Activated CD8-positive, alpha-beta memory T cell treated with anti-CD3 and anti-CD28 coated beads, Interleukin-2, amount 50 U/mL, for 24 hours (primary cell): ENCODE data around the gene TBX21.

ENCODE experiments used
- DNase-seq: peaks from one replicate; pipeline ENCODE4 v3.0.0-alpha.2; 2020; ENCODE audit errors: extremely low read depth

The TBX21 gene

DNA sequence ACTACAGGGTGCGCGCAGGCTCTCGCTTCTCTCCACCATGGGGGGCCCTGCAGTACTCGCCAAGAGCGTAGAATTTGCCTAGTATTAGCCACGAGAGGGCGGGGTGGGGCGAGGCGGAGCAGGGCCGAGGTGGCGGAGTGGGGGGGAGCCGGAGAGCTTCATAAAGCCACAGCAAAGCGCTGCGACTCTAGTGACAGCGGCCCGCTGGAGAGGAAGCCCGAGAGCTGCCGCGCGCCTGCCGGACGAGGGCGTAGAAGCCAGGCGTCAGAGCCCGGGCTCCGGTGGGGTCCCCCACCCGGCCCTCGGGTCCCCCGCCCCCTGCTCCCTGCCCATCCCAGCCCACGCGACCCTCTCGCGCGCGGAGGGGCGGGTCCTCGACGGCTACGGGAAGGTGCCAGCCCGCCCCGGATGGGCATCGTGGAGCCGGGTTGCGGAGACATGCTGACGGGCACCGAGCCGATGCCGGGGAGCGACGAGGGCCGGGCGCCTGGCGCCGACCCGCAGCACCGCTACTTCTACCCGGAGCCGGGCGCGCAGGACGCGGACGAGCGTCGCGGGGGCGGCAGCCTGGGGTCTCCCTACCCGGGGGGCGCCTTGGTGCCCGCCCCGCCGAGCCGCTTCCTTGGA is at the start of gene TBX21:
Gene TBX21 (plus strand): TSS at position 190 of the 627 bp plus-strand sequence. CDS start 219 bp downstream, at position 409.
- peak; percentile 82 for DNase-seq

GRCh38 chr17:47684025-47684424 is 49.0 kb upstream of the TBX21 start:
- no peak for DNase-seq

GRCh38 chr17:47684535-47685193 is 48.4 kb upstream of the TBX21 start:
- no peak for DNase-seq

GRCh38 chr17:47685556-47686275 is 47.3 kb upstream of the TBX21 start:
- DNase-seq = no peak

DNA sequence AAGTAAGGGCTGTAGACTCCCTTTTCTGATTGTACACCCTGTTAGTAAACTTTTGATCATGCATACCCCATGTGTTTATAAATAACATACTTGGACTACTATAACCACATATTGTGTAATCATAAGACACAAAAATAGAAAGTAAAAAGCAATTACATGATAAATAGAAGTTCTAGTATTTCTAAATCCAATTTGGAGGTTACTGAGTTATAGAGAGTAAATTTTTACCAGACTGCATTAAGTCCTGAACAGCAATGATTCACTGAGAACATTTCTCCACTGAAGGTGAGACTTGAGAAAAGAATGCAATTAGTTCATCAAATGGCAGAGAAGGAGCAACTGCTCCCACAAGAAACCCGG is 46.8 kb upstream of the TBX21 start:
- no peak for DNase-seq

DNA sequence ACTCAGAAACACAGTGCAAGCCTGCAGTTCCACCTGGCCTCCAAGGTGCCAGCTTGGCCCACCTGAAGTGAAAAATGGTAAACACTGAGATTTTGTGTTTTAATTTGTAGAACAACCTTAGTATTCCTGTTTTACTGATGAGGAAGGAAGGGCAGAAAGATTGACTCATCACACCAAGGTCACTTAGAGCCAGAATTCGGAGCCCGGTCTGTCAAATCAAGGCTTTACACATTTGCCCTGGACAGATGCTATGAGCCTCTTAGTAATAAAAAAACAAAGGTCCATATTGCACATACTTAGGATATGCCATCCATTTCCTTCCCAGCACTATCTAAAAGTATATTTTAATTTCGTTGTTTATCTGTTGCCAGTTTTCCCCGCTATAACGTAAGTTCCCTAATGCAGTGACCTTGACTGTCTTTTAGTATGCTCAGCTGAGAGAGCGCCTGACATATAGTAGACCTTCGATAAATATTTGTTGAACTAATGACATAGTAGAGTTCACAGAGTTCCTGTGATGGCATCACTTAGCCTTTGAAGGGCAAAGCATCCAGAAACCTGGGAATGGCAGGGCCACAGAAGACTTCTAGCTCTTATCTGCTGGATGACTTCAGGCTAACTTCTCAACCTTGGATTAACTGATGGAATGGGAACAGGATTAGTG is 46.2 kb upstream of the TBX21 start:
- no peak for DNase-seq

DNA sequence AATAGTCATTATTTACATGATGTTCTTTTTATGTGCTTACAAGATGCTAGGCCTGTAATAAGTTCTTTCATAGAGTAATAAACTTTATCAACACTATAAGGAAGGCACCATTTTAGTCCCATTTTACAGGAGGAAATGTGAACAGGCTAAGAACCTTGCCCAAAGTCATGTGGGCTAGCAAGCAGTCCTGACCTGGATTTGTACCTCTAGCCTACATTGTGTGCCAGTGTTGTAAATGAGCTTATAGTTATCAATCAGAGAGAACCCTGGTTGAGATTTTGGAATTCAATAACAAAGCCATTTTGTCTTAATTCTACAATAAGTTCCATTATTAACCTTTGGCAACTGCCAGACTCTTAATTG is 45.7 kb upstream of the TBX21 start:
- DNase-seq = no peak

DNA sequence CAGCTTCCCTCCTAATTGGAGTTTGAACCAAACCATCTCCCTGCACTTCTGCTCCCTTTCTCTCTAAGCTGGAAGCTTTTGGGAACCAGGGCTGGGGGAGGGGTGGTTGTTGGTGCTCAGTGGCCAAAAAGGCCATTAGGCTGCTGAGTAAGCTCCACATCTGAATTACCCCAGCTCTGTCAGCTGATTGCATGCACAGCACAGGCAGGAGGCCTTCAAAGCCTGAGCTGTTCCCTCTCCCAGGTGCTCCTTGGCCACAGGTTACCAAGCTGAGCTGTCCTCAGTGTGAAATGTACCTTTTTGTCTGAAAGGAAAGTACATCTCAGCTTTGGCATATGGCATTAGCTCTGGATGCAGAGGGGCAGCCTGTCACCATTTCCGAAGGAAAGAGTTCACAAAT is 45.3 kb upstream of the TBX21 start:
- DNase-seq = no peak

DNA sequence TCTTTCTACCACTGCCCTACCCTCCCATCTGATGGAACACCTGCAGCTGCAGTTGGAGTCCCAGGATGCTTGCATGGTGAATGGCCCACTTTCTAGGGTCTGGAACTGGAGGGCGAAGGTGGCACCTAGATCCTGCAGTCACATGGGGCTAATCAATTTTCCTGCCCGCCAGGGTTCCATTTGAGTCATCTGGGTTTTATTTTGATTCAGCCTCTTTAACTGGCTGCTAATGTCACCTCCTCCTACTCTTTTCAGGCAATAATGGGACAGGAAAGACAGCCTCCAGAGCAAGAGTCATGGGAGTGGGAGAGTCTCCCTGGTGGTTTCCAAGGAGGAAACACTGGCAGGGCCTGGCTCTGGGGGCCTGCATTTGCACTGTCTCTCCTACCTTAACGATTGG is 42.9 kb upstream of the TBX21 start:
- DNase-seq = no peak

GRCh38 chr17:47692137-47692894 is 40.7 kb upstream of the TBX21 start:
- DNase-seq = no peak

- no peak for DNase-seq
Observed at GRCh38 chr17:47692895-47693730, 39.9 kb upstream of the TBX21 start.

DNA sequence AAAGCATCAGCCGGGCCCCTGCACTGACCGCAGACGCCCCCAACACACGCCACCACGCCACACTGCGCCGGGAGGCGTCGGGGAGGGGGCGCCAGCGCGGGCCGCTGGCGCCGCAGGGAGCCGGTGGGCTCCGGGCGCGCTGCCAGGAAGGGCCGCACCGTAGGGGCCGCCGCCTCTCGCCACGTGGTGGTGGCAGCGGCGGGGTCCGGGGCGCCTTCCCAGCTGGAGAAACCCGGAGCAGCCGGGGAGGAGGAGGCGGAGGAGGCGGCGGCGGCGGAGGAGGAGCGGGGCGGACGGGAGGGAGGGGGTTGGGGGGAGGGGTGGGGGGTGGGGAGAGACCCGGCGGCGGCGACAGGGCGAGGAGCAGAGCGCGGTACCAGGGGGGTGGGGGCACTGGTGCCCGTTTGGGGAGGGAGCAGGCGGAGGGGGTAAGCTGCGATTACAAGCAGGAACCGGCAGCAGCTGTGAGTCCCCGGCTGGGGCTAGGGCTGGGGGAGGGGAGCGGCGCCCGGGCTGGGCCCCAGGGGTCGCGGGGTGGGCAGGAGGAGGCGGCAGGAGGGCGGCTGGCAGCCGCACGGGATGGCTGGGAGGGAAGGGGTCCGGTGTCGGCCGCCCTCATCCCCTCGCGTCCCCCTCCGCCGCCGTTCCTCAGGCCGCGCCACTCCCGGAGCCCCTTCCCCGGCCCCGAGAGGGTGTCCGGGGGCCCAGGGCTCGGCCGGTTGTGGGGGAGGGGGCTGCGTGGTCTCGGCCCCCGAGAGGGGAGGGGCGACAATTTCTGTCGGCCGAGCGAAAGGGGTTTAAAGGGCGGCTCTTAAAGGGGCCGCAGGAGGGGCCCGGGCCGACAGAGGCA is 39.1 kb upstream of the TBX21 start, which contains the start of gene TBKBP1:
Gene TBKBP1 (plus strand): TSS at position 431 of the 850 bp plus-strand sequence. CDS start 1,952 bp downstream, outside the sequence.
- no peak for DNase-seq

- no peak for DNase-seq
Observed at GRCh38 chr17:47694581-47695428, 38.2 kb upstream of the TBX21 start.

GRCh38 chr17:47695429-47696376 is 37.3 kb upstream of the TBX21 start:
- no peak for DNase-seq

DNA sequence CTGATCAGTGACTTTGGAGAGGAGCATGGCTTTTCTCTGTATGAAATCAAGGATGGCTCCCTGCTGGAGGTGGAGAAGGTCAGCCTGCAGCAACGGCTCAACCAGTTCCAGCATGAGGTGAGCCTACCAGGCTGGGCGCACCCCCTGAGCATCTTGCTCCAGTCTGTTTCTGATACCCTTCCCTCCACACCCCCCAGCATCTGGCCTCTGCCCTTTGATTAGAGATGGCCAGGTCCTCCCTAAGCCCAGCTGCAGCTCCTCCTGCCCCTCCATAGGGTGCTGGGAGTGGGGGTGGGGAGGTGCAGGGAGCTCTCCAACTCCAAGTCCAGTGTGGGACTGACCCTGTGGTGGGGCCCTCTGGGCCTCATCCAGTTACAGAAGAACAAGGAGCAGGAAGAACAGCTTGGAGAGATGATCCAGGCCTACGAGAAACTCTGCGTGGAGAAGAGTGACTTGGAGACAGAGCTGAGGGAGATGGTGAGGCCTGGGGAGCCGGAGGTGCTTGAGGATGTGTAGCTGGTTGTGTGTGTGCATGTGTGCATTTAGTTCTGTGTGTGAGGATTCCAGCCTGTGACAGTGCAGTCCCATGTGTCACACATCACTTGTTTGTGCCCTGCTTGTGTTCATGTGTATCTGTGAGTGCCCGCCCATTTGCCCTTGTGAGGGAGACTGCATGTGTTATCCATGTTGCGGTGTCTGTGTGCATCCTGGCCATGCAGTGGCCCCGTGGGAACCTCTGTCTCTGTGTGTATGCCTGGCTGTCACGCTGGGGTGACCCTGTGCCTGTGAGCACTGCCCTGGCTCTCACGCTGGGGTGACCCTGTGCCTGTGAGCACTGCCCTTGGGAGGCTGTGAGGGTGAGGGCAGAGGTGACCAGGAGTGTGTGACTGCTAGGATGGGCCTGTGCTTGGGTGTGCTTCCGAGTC is 36.1 kb upstream of the TBX21 start:
- DNase-seq = no peak

GRCh38 chr17:47697906-47698711 is 34.9 kb upstream of the TBX21 start:
- DNase-seq = no peak
